GM19455 (cell line): ENCODE measurements around the gene SLAMF9.

Experiments used
- ATAC-seq: cut with Tn5 transposase; IDR thresholded peaks from one replicate; pipeline ENCODE4 v1.9.1; 2021; ENCODE audit not compliant: unreplicated experiment

SLAMF9 gene

DNA sequence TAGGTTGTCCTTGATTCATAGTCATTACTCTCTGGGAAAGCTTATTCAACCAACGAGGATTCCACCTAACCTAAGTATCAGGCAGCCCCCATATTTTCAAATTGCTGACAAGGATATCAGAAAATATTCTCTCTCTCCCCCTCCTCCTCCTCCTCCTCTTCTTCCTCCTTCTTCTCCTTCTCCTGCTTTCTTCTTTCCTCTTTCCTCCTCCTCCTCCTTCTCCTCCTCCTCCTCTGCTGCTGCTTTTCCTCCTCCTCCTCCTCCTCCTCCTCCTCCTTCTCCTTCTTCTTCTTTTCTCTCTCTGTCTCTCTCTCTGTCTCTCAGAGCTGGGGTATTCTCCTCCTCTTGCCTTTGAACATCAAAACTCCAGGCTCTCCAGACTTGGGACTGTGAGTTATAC is 6.1 kb downstream of the SLAMF9 start:
- no peak for ATAC-seq

DNA sequence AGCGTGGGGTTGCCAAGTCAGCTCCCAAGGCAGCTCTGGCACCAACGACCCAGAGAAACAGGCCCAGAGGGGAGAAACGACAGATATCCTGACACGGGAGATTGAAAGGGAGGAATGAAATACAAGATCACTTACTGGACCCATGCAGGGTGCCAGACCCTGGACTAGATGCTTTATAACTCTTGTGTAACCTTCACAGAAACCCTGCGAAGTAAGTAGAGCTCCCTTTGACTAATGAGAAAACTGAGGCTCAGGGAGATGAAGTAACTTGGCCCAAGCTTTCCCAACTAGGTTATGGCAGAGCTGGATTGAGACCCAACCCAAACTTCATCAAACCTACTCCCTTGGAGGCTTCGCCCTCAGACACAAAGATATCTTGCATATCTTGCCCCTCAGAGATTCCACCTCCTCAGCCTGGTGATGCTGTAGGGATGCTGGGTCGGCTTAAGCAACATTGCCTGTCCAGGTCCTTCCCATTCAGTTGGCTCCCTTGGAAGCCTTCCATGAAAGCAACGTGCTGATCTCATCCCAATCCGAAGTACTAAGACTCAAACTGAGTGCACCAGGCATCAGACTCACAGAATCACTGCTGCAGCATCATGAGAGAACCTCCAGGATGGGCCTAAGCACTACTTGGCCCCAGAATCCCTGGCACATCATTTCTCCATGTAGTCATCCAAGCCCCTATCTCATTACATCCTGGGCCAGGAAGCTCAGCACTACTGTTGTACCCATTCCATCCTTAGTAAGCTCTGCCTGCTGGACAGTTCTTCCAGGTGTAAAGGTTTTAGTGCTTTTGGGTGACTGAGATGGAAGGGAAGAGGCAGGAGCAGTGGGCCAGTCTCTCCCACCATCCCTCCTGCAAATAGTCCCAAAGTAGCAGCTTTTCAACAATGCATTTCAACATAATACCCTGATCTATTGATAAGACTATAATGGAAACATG is 7.5 kb downstream of the SLAMF9 start:
- no peak for ATAC-seq

DNA sequence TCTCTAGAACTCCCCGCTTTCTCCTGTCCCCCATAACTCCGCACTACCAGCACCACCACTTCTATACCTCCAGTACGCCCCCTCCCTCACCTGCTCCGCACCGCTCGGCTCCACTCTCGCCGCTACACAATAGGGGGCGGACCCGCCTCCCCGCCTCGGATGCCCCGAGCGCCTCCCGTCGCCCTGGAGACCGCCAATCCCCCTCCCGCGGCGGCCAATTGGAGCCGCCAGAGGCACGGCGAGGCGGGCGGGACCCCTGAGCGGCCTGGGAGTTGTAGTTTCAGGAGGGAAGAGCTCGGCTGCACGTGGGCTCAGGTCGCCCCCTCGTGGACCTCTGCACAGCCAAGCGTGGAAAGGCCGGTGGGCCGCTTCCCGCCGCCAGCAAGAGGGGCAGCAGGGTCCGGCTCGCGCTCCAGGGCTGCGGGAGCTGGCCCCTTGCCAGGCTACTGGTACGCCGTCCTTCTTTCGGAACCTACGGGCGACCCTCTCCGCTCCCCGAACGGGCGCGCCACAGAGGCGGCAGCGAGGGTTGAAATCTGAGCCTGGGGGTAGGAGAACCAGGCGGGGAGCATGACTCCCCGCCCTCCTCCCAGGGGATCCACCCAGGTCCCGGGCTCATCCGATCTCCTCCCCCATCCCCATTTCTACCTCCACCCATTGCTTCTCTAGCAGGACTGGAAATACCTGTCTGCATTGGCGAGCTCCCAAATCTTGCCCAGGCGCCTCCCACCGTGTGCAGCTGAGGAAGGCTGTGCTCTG is 8.4 kb downstream of the SLAMF9 start, which contains the start of gene IGSF9:
Gene IGSF9 (minus strand): TSS at position 131 of the 759 bp plus-strand sequence. CDS start 2,159 bp downstream, outside the sequence.
- no peak for ATAC-seq

DNA sequence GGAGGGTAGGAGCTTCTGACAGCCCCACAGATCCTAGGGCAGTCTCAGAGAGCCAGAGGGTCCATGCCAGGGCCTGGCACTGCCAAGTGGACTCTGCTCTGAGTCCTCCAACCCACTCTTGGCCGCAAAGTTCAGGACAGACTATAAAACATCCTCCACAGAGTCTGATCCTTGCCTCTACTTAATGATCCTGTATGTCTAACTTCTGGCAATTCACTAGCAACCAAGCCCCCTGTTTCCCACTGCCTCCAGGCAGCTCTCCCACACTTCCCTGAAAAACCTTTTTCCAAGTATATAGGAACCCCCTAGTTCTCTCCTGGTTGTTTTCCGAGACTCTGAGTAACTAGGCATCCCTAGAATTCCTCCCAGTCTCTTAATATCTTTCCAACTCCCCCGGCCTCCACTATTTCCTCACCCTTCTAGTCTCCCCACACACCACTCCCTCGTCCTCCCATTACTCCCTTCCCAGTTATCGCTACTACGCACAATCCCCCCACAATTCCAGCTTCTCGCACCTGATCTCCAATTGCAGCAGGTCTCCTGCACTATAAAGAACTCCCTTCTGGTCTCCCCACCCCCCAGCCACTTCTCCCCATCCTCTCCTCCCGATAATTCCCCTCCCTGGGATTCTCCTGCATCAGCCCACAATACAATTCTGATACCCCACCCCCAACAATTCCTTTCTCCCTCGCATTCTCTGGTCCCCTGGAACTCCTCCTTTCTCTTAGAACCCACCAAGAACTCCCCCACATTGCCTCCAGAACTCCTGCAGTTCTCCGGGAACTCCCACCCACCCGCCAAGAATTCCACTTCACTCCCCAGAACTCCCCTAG is 9.2 kb downstream of the SLAMF9 start:
- ATAC-seq = no peak

DNA sequence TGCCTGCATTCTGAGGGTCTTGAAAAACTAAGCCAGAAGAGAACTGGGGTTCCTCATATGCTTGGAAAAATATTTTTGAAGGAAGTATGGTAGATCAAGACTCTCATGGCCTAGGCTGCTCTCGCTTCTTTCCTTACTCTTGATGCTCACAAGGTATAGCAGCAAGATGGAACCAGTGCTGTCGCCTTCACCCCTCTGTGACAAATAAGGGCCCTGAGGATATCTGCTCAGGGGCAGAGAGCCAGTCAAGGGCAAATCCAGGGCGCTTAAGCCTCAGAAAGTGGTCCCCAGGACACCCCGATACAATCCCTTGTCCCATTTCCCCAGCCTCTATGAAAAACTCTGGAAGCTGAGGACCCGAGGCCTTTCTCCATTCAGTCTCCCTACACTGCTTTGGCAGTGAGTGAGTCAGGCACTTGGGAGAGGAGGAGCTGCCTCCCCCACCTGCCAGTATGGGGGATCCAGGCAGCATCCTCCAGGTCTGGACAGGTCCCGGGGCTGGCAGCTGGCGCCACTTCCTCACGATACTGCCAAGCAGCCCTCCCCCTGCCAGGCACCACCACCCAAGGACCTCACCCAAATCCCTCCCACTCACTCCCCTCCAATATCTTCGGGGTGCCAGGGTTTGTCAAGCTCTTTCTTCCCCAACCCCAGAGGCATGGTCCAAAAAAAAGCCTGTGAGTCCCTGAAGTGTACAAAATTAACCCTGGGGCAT is 10.0 kb downstream of the SLAMF9 start:
- no peak for ATAC-seq

DNA sequence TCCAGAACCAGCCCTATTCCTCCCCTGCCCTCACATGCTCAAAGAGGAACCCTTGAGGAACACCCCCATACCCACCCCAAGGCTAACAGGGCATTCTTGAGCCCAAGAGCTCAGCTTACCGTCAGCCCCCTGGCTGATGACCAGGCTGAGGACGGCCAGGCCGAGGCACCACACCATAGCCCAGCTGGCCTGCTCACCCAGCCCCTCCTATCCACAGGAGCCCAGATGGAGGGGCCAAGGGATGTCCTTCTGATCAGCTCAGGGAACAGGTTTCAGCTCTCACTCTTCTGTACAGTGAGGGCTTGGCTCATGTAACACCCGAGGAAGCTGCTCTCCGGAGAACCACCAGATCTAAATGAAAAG is 10.8 kb downstream of the SLAMF9 start:
- no peak for ATAC-seq

DNA sequence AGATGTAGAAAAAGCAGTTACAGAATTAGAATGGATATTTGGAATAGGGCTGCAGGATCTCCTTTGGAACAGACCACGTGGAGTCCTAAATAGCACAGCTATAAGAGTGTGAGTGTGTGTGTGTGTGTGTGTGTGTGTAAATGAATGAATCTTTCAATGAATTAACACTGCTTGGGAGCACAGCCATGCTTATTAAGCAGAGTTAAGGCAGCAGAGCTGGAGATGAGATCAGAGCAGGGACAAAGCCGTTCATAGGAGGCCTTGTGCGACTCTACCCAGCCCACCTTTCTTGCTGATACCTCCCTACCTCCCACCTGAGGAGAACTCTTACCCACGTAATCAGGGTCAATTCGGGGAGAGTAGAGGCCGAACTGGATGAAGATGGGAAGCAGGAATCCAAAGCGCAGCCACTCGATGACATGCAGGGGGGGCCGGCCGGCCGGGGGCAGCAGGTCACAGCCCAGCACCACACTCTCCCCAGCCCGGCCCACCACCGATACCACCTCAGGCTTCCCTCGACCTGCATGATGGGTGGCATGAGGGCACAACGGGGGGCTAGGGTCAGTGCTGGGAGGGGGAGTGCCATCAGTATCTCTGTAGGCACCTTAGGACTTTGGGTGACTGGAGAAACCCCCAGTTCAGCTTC is 11.3 kb downstream of the SLAMF9 start:
- ATAC-seq = no peak

DNA sequence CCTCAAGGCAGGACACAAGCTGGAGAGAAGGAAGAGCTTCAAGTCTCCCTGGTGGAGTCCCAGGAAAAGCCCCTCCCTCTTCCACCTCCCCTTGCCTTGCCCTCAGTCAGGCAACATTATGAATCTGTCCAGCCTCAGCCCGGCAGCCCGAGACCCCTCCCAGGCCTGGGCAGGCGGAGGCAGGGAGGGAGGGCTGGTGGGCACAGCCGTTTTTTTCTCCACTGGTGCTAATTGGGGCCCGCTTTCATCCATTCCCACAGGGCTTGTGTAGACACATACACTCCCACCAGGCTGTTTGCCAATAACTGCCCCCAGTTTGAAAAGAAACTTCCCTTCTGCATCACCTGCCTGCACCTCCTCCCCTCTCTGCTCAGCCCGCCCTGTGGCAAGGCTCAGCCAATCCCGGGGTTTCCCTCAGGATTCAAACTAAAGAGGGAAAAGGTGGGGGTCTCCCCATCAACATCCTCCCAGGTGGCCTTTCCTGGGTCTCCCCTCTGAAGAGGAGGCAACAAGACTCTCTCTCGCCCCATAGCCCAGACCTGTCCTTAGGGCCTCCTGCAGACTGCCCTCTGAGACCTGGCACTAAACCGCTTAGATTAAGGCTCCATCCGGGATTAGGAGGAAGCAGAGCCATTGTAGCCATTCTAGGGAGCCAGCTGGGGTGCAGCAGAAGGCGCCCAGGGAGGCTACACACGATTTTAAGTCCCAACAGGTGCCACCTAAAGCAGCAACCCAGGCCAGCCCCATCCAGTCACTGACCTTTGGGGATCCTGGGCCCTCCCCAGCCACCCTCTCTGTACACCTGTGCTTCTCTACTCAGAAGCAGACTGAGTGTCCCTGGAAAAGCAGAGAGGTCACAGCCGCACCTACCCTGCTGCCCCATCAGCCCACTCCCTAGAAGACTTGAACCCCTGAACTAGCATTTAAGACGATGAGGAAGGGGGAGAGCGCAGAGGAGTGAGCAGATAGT is 12.2 kb downstream of the SLAMF9 start:
- ATAC-seq = no peak

DNA sequence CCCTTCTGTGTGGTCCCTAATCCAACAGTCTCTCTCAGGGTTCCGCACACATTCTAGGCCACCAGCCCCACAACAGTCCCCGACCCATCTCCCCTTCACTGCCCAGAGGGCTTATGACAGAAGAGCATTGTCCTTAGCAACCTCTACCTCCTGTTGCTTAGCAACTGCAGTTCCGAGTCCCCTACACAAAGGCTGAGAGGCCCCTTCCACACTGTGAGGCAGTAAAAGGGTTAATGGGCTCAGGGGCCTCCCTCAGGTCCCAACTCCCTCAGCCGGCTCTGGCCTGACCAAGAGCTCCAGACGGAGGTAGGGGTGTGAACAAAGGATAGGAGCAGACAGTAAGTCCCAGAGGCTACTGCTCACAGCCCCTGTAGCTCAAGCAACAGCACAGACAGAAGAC is 12.9 kb downstream of the SLAMF9 start:
- no peak for ATAC-seq

DNA sequence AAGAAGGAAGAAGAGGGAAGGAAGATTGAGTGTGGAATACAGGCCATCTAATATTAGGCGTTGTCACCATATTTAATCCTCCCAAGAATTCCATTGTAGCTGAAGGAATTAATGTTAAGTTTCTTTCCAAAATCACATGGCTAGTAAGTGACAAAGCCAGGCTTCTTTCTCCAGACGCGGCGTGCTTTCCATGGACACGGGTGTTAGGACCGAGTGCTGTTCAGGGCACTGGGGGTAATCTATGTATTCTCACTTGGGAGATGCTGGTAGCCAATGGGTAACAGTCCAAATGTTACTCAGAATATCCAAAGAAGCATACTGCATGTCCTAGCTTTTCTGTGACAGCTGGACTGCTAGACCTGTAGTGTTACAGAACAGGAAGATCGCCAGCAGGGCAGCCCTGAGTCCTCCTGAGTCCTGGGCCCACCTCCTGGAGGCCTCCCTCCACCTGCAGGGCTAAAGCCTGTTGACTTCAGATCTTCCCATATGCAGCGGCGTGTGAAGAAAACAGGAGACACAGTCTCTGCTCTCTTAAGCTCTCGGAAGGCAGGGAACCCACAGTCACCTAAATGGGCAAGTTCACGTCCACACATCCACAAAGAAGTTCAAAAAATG is 13.9 kb downstream of the SLAMF9 start:
- no peak for ATAC-seq

DNA sequence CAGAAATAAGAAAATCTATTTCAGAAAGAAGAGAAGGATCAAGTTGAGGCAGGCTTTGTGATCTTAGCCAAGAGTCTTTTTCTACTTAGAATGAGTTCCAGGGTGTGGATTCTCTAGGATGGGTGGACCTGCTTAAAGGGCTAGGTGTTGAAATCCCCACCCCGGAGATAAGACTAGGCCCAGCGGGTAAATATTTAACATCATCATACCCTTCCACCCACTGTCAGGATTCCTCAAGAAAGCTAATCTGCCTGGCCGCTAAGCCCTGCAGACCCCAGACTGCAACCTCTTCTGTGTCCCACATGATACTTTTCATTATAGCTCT is 14.4 kb downstream of the SLAMF9 start:
- ATAC-seq = no peak

DNA sequence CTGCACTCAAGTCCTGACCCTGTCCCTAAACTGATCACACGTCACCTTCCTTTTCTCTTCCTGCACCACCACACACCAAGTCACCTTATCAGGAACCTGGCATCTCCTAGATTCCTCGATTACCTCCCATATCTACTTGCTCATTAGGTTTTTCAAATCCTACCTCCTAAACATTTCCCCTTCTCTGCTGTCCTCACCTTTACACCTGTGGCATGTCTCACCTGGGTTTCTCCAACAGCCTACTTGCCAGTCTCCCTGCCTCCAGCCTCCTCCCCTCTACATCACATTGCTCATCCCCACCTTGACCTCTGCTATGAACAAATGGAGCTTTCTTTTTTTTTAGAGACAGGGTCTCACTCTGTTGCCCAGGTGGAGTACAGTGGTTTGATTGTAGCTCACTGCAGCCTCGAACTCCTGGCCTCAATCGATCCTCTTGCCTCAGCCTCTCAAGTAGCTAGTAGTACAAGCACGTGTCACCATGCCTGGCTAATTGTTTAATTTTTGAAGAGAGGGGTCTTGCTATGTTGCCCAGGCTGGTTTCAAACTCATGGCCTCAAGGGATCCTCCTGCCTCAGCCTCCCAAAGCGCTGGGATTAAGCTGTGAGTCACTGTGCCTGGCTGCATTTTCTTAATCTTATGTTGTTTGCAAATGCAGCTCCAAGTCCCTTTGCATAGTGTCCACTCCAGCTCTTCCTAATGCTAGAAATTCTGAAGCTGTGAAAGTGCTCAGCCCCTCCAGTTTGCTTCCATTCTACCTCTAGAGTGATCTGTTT is 14.9 kb downstream of the SLAMF9 start:
- no peak for ATAC-seq

DNA sequence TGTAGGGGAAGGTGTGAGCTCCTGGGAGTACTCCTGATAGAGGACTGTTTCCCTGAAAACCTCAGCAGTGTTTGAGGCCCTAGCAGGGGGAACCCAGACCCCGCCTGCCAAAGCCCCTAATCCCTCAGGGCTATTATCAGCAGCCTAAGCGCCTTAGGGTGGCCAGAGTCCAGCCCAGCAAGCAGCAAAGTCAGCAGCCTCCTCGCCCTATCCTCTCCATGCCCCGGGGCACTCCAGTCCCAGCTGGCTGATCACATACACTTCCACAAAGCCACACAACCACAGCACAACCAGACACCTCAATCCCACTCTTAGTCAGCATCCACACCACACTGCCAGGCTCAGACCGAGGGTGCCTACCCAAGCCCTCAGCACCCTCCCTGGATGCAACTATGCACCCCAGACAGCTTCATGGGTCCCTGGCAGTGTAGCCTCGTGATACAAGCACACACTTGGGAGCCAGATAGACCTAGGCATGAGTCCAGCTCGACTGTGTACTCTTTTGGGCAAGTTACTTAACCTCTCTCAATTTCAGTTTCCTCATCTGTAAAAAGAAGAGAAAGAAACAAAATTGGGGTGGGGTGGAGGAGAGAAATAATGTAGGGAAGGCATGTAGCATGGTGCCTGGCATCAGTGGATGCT is 15.7 kb downstream of the SLAMF9 start:
- no peak for ATAC-seq

DNA sequence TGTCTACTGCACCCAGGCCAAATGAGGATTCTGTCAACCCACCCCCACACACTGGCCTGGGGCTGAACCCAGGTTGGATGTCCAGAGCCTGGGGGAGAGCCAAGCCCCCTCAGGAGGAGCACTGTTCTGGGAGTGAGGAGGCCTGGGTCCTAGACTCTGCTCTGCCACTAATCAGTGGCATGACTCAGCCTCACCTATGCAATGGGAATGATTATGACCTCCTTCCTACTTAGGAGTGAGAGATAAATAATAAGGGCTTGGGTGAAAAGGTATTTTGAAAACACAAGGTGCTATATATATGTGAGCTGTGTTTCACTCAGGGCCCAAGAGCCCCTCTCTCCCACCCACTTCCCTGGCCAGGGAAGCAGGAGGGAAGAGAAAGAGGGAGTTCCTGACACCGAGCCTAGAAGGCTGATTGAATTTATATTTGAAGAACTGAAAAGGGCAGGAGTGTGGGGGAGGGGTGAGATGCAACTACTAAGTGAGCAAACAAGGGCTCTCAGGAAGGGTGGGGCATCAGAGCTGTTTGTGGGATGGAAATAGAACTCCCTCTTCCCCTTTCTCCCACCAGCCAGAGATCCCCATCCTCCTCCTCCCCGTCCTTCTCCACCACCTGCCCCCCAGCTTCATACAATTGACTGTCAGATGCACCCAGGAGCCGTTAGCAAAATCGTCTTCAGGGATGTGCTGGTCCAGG is 16.8 kb downstream of the SLAMF9 start:
- ATAC-seq = no peak

DNA sequence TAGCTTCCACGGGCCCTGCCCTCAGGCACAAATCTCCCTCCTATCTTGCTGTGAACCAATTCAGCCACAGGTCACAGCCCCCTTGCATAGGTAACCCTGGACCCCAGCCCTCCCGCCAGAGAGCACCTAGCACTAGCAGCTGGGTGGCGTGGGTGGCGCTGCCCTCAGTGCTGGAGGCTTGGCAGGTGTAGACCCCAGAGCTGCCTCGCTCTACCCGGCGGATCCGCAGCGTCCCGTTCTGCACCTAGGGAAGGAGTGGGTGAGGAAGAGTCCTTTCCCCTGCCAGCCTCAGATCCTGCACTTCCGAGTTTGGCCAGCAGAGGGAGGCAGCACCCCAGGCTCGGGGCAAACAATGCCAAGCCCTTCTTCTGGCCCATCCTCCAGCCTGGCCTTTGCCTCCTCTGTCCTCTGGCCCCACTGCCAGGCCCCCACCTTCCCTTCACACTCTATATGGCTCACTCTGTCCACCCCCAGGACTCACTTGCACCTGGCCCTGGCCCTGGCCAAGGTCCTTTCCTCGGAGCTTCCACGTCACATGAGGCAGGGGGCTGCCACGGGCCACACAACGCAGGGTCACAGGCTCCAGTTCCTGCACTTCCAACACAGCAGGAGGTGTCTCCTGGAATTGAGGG is 17.6 kb downstream of the SLAMF9 start:
- peak; percentile 62 for ATAC-seq

DNA sequence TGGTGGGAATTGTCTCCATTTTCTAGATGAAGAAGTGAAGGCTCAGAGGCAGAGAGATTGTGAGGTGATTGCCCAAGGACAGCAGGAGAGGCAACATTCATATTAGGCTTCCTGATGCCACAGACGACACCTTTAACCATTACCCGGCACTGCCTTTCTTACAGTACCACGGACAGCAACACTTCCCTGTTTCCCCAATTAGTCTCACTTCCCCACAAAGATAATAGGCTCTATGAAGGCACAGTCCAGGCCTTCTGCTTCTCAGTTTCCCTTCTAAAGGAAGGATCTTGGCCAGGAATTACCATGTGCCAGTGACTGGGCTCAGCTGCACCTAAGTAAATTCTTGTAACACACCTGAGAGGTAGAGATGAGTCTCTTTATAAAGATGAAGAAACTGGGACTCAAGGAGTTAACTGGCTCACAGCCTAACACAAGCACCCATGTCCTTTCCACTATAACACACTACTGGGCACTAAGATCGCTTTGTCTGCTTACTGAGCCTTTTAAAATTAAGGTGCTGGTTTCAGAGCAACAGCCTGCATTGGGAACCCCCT is 18.2 kb downstream of the SLAMF9 start:
- no peak for ATAC-seq
